ENCODE measurements around the gene MYG1. TPM values are rescaled to one million over a fixed set of nuclear protein-coding genes. Genes with fewer than 3 reads are reported as not detected.

The MYG1 gene
- total RNA-seq, 1 experiment from 2014 or later = 91.8 TPM

DNA sequence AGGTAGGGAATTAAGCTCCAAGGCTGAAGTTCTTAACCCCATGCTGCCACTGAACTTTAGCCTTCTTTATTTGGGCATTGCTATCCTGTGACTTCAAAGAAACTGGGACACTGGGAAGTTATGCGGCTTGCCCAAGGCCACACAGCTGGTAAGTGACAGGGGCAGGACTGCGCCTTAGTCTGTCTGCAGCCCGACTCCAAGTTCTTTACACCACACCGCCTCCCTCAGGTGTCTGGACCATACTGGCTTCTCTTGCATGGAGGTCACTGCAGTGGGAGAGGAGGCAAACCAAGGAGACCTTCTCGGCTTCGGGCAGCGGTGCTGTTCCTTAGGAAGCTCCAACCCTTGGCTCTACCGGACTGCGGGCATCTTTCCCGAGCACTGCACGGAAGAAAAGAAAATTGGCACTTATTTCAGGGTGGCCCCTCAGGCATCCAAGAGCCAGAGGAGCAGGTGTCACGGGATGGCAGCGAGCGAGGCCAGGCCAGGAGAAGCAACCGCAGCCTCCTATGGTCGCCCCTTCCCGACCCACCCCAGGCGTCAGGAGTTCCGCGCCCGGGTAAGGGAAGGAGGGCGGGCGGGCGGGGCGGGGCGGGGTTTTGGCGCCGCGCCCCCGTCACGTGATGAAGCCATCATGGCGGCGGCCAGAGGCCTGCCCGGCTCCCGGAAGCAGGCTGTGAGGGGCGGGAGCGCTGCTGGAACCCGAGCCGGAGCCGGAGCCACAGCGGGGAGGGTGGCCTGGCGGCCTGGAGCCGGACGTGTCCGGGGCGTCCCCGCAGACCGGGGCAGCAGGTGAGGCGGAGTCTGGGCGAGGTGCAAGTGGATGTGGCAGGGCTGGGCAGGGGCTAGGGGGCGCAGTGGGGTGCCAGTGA is 47.8 kb upstream of the MYG1 start:
- peaks cover 3% of the 10 kb centered on the region; the same call in 1 of the 2 replicates for H3K79me2 ChIP-seq (ENCODE audit: insufficient read depth, low read length)
- Mint-ChIP-seq H3K27ac (peak overlapping the region; percentile 94 to 98 (median 98)), H3K4me3 (peak overlapping the region; percentile 94 to 98), H3K4me1 (peaks cover 21 to 22% of the 10 kb centered on the region in 2 experiments), H3K9me3 (no peaks in the 10 kb centered on the region; a peak in 1 of 5 replicates), H3K36me3 (ENCODE audit: insufficient read depth in 1 of 3, low read depth in 3 of 3) (peaks cover 3 to 6% (median 5%) of the 10 kb centered on the region in 3 experiments; a peak in 4 of 7 replicates), H3K27me3 (ENCODE audit: low read depth) (no peaks in the 10 kb centered on the region; the same call in 1 of the 2 replicates)
- peak overlapping the region; percentile 95 for H3K18ac ChIP-seq (ENCODE audit: insufficient read length, low read depth, low read length)
- H3K23me2 ChIP-seq (ENCODE audit: insufficient read length, low read depth, low read length, poor library complexity, severe bottlenecking) = peaks cover 14% of the 10 kb centered on the region
- TF ChIP-seq, protein P1, sequence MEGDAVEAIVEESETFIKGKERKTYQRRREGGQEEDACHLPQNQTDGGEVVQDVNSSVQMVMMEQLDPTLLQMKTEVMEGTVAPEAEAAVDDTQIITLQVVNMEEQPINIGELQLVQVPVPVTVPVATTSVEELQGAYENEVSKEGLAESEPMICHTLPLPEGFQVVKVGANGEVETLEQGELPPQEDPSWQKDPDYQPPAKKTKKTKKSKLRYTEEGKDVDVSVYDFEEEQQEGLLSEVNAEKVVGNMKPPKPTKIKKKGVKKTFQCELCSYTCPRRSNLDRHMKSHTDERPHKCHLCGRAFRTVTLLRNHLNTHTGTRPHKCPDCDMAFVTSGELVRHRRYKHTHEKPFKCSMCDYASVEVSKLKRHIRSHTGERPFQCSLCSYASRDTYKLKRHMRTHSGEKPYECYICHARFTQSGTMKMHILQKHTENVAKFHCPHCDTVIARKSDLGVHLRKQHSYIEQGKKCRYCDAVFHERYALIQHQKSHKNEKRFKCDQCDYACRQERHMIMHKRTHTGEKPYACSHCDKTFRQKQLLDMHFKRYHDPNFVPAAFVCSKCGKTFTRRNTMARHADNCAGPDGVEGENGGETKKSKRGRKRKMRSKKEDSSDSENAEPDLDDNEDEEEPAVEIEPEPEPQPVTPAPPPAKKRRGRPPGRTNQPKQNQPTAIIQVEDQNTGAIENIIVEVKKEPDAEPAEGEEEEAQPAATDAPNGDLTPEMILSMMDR (conservative IDR thresholded peaks at IDR 0.05) = peak; percentile 55; the same call in 2 of the 3 replicates
- no peak overlapping the region for H2BK15ac ChIP-seq (ENCODE audit: low read depth, low read length)
- H3K4ac ChIP-seq (ENCODE audit: low read depth, low read length) = no peak overlapping the region
- peak overlapping the region; percentile 84 for H3K9ac ChIP-seq (ENCODE audit: extremely low read depth, insufficient read length, low read length)
- peak overlapping the region; percentile 69 for H2AFZ ChIP-seq (ENCODE audit: low read length)
- peaks cover 4% of the 10 kb centered on the region for H3K79me1 ChIP-seq (ENCODE audit: insufficient read depth, low read depth, low read length, poor library complexity, severe bottlenecking)
- H3K4me1 ChIP-seq (ENCODE audit: insufficient read depth, low read length) = peaks cover 3% of the 10 kb centered on the region; the same call in 1 of the 2 replicates
- peak; percentile 95 for DNase-seq
- H4K5ac ChIP-seq (ENCODE audit: insufficient read length, low read depth, low read length) = no peak overlapping the region
- no peak overlapping the region for H3K27ac ChIP-seq (ENCODE audit: insufficient read length, low read depth, low read length)
- no CpG with 5 or more reads among the region's 51 CpGs for WGBS (ENCODE audit: extremely low coverage, insufficient read length, low lambda C conversion rate)
- peak overlapping the region; percentile 92 for H3K14ac ChIP-seq (ENCODE audit: insufficient read depth, low read length)
- no peak overlapping the region for H2BK20ac ChIP-seq (ENCODE audit: low read depth, low read length, poor library complexity, severe bottlenecking)
- no peak overlapping the region for H2BK120ac ChIP-seq (ENCODE audit: low read depth, low read length, poor library complexity, severe bottlenecking)
- H4K91ac ChIP-seq (ENCODE audit: insufficient read length, low read depth, low read length) = no peak overlapping the region
- no peak overlapping the region for H3K56ac ChIP-seq (ENCODE audit: insufficient read length, low read depth, low read length)
- peak overlapping the region; percentile 94 for H4K8ac ChIP-seq (replicated peaks; ENCODE audit: insufficient read length, low read depth, low read length)
- no peak overlapping the region for H2BK5ac ChIP-seq (ENCODE audit: insufficient read length, low read length)
- H3K4me2 ChIP-seq (ENCODE audit: insufficient read depth, insufficient read length, low read length) = peak overlapping the region; percentile 96
- no peak overlapping the region for H2AK5ac ChIP-seq (ENCODE audit: insufficient read length, low read length)
- no peaks in the 10 kb centered on the region for H4K20me1 ChIP-seq (ENCODE audit: control insufficient read depth, insufficient read depth, insufficient read length)
- no peak overlapping the region for H3K23ac ChIP-seq (ENCODE audit: insufficient read length, low read depth, low read length)
- no peaks in the 10 kb centered on the region for H3K27me3 ChIP-seq (ENCODE audit: insufficient read depth, low read length)
- H3T11ph ChIP-seq (ENCODE audit: low read length) = no peak overlapping the region
- H2BK12ac ChIP-seq (ENCODE audit: insufficient read length, low read depth, low read length) = no peak overlapping the region
- H3K9me3 ChIP-seq (ENCODE audit: control insufficient read depth, low read depth, low read length) = no peaks in the 10 kb centered on the region

Data from H9 (cell line).